Neural progenitor cell (in vitro differentiated cells): ENCODE measurements around the gene ZNF618. TPM values are rescaled to one million over a fixed set of nuclear protein-coding genes. Genes with fewer than 3 reads are reported as not detected.
A peak's percentile ranks its signal among the peaks of the same experiment; 100 is the strongest.

Source experiments
- DNase-seq: peaks from one replicate; pipeline ENCODE4 v3.0.0-alpha.2; 2016; ENCODE audit warnings: low spot score
- H2AFZ ChIP-seq: fragments of 200-600 bp; sonication (generic); replicated peaks from 2 replicates; pipeline ENCODE4 v1.6.1; 2016; ENCODE audit warnings: antibody characterized with exemption
- H3F3A ChIP-seq: fragments of 200-600 bp; sonication (generic); 2 replicates; pipeline ENCODE4 v1.6.1; 2016; ENCODE audit warnings: antibody characterized with exemption, low read depth
- H3K27ac ChIP-seq: fragments of 200-600 bp; sonication (generic); 2 replicates; pipeline ENCODE4 v1.5.1; 2016; ENCODE audit warnings: mild to moderate bottlenecking
- H3K27me3 ChIP-seq: fragments of 200-600 bp; sonication (generic); 2 replicates; pipeline ENCODE4 v1.6.1; 2016; ENCODE audit warnings: mild to moderate bottlenecking, moderate library complexity
- H3K36me3 ChIP-seq: fragments of 200-600 bp; sonication (generic); 2 replicates; pipeline ENCODE4 v1.5.1; 2016
- H3K4me1 ChIP-seq: fragments of 200-600 bp; sonication (generic); 2 replicates; pipeline ENCODE4 v1.6.1; 2016; ENCODE audit warnings: mixed run types
- H3K4me2 ChIP-seq: fragments of 200-600 bp; sonication (generic); 2 replicates; pipeline ENCODE4 v1.6.1; 2016
- H3K4me3 ChIP-seq: fragments of 200-600 bp; sonication (generic); 2 replicates; pipeline ENCODE4 v1.5.1; 2016
- H3K79me2 ChIP-seq: fragments of 200-600 bp; sonication (generic); 2 replicates; pipeline ENCODE4 v1.6.1; 2016; ENCODE audit warnings: low read depth
- H3K9ac ChIP-seq: fragments of 200-600 bp; sonication (generic); 2 replicates; pipeline ENCODE4 v1.6.1; 2016
- H3K9me3 ChIP-seq: fragments of 200-600 bp; sonication (generic); 2 replicates; pipeline ENCODE4 v1.5.1; 2016; ENCODE audit warnings: low read depth
- H4K20me1 ChIP-seq: fragments of 200-600 bp; sonication (generic); 2 replicates; pipeline ENCODE4 v1.6.1; 2016; ENCODE audit warnings: low read depth
- H3K27ac Mint-ChIP-seq: 3 replicates; pipeline ENCODE4 v1.8.0; 2021; ENCODE audit warnings: mixed read lengths
- H3K27me3 Mint-ChIP-seq: 2 replicates; pipeline ENCODE4 v1.8.0; 2022; ENCODE audit warnings: low read depth, mild to moderate bottlenecking, inconsistent platforms, moderate library complexity, mixed read lengths; ENCODE audit not compliant: insufficient read depth
- H3K36me3 Mint-ChIP-seq: 3 replicates; pipeline ENCODE4 v1.8.0; 2021; ENCODE audit warnings: mixed read lengths
- H3K4me1 Mint-ChIP-seq: 3 replicates; pipeline ENCODE4 v1.8.0; 2021; ENCODE audit warnings: mixed read lengths
- H3K4me3 Mint-ChIP-seq: 3 replicates; pipeline ENCODE4 v1.8.0; 2021; ENCODE audit warnings: mild to moderate bottlenecking, moderate library complexity, mixed read lengths
- H3K9me3 Mint-ChIP-seq: 3 replicates; pipeline ENCODE4 v1.8.0; 2020; ENCODE audit warnings: mixed read lengths
- EZH2 ChIP-seq: fragments of 200-600 bp; sonication (generic); IDR thresholded peaks from 2 replicates; pipeline ENCODE4 v1.6.1; 2017; ENCODE audit warnings: antibody characterized with exemption, mild to moderate bottlenecking, moderate library complexity
- EZH2phosphoT487 ChIP-seq: fragments of 200-600 bp; sonication (generic); IDR thresholded peaks from 2 replicates; pipeline ENCODE4 v1.6.1; 2017; ENCODE audit warnings: antibody characterized with exemption
- total RNA-seq: library from RNA; depleted of rRNA; stranded (reverse); fragments of >200 nt; gene quantifications from 2 replicates; pipeline ENCODE4 v1.2.3, GENCODE V29; 2015; ENCODE audit warnings: low replicate concordance
- TF ChIP-seq, protein P1 (sequence below): fragments of 200-600 bp; sonication (generic); IDR thresholded peaks from 2 replicates; pipeline ENCODE4 v1.5.1; 2017; ENCODE audit warnings: antibody characterized with exemption, mild to moderate bottlenecking

Gene ZNF618
- total RNA-seq, 1 donor from 2014 or later = 10.5 TPM

DNA sequence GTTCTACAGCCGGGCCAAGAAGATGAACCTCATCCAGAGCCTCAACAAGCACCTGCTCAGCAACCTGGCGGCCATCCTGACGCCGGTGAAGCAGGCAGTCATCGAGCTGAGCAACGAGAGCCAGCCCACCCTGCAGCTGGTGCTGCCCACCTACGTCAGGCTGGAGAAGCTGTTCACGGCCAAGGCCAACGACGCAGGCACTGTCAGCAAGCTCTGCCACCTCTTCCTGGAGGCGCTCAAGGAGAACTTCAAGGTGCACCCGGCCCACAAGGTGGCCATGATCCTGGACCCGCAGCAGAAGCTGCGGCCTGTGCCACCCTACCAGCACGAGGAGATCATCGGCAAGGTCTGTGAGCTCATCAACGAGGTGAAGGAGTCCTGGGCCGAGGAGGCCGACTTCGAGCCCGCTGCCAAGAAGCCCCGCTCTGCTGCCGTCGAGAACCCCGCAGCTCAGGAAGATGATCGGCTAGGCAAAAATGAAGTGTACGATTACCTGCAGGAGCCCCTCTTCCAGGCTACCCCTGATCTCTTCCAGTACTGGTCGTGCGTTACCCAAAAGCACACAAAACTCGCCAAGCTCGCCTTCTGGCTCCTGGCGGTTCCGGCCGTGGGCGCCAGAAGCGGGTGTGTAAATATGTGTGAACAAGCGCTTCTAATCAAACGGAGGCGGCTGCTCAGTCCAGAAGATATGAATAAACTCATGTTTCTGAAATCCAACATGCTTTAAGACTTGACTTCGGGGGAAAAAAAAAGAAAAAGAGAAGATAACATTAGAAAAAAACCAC is 173.5 kb downstream of the ZNF618 start:
- DNase-seq = no peak
- Histone ChIP-seq H4K20me1 (peaks cover 3% of the 10 kb centered on the region), H3K4me2 (no peak overlapping the region), H3K79me2 (no peaks in the 10 kb centered on the region), H3K36me3 (no peaks in the 10 kb centered on the region), H3K9me3 (no peaks in the 10 kb centered on the region), H3K27me3 (no peaks in the 10 kb centered on the region), H2AFZ (no peak overlapping the region), H3F3A (no peaks in the 10 kb centered on the region), H3K27ac (no peak overlapping the region), H3K9ac (no peak overlapping the region), H3K4me3 (no peak overlapping the region), H3K4me1 (no peaks in the 10 kb centered on the region)
- H3K4me3 Mint-ChIP-seq = no peak overlapping the region
- H3K4me1 Mint-ChIP-seq = peaks cover 8% of the 10 kb centered on the region
- peaks cover 2% of the 10 kb centered on the region for H3K9me3 Mint-ChIP-seq
- H3K27me3 Mint-ChIP-seq = no peaks in the 10 kb centered on the region
- peaks cover 59% of the 10 kb centered on the region for H3K36me3 Mint-ChIP-seq
- peak overlapping the region; percentile 33 for H3K27ac Mint-ChIP-seq
- TF ChIP-seq, protein P1, sequence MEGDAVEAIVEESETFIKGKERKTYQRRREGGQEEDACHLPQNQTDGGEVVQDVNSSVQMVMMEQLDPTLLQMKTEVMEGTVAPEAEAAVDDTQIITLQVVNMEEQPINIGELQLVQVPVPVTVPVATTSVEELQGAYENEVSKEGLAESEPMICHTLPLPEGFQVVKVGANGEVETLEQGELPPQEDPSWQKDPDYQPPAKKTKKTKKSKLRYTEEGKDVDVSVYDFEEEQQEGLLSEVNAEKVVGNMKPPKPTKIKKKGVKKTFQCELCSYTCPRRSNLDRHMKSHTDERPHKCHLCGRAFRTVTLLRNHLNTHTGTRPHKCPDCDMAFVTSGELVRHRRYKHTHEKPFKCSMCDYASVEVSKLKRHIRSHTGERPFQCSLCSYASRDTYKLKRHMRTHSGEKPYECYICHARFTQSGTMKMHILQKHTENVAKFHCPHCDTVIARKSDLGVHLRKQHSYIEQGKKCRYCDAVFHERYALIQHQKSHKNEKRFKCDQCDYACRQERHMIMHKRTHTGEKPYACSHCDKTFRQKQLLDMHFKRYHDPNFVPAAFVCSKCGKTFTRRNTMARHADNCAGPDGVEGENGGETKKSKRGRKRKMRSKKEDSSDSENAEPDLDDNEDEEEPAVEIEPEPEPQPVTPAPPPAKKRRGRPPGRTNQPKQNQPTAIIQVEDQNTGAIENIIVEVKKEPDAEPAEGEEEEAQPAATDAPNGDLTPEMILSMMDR = no peak
- TF ChIP-seq EZH2phosphoT487 (no peak), EZH2 (no peak)

DNA sequence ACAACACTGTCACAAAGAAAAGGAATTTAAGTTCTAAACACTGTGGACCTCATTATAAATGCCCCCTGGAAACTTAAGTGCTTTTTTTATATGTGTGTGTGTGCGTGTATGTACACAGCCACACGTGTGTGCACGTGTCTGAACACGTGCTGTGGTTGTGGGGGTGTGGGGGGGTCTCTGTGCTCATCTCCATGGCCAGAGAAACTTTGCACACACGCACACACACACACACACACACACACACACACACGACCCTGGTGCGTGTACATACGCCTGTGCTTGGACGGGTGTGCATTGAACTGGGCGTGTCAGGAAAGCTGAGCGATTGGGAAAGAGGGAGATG is 174.1 kb downstream of the ZNF618 start:
- Histone ChIP-seq H3F3A (no peaks in the 10 kb centered on the region), H3K9ac (no peak overlapping the region), H3K9me3 (no peaks in the 10 kb centered on the region), H3K4me1 (no peaks in the 10 kb centered on the region), H3K27ac (no peak overlapping the region), H4K20me1 (peaks cover 3% of the 10 kb centered on the region), H3K36me3 (no peaks in the 10 kb centered on the region), H3K4me3 (no peak overlapping the region), H2AFZ (no peak overlapping the region), H3K27me3 (no peaks in the 10 kb centered on the region), H3K4me2 (no peak overlapping the region), H3K79me2 (no peaks in the 10 kb centered on the region)
- Mint-ChIP-seq H3K9me3 (peaks cover 2% of the 10 kb centered on the region), H3K36me3 (peaks cover 57% of the 10 kb centered on the region), H3K27ac (no peak overlapping the region), H3K27me3 (no peaks in the 10 kb centered on the region), H3K4me3 (no peak overlapping the region), H3K4me1 (peaks cover 8% of the 10 kb centered on the region)
- TF ChIP-seq EZH2phosphoT487 = no peak
- DNase-seq = no peak

DNA sequence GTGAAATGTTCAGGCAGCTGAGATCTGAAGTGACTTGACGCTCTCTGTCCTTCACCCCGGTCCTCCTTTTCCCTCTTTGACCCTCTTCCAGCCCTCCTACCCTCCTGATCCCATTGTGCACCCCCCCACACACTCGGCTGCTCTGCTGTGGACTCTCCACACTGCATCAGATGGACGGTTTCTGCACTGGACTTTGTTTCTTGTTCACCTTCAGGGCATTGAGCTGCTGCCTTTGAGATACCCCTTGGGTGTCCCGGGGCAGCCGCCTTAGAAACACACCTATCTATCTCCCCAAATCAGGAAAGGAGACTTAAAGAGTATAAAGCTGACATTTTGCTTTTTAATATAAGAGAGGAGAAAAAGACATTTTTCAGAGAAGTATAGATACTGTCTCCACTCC is 174.5 kb downstream of the ZNF618 start:
- no peak overlapping the region for H3K27ac Mint-ChIP-seq
- no peak overlapping the region for H3K4me3 ChIP-seq
- H3K36me3 ChIP-seq = no peaks in the 10 kb centered on the region
- no peak for DNase-seq
- no peaks in the 10 kb centered on the region for H3F3A ChIP-seq
- H3K79me2 ChIP-seq = no peaks in the 10 kb centered on the region
- H3K4me1 Mint-ChIP-seq = peaks cover 8% of the 10 kb centered on the region
- H3K4me3 Mint-ChIP-seq = no peak overlapping the region
- no peaks in the 10 kb centered on the region for H3K4me1 ChIP-seq
- H3K27me3 Mint-ChIP-seq = no peaks in the 10 kb centered on the region
- H3K36me3 Mint-ChIP-seq = peaks cover 57% of the 10 kb centered on the region
- H3K27ac ChIP-seq = no peak overlapping the region
- H3K9me3 Mint-ChIP-seq = peaks cover 2% of the 10 kb centered on the region
- H3K9me3 ChIP-seq = no peaks in the 10 kb centered on the region
- TF ChIP-seq EZH2 (no peak), EZH2phosphoT487 (no peak)
- TF ChIP-seq, protein P1 = no peak
- no peaks in the 10 kb centered on the region for H3K27me3 ChIP-seq
- peaks cover 3% of the 10 kb centered on the region for H4K20me1 ChIP-seq
- H3K4me2 ChIP-seq = no peak overlapping the region
- H2AFZ ChIP-seq = no peak overlapping the region
- H3K9ac ChIP-seq = no peak overlapping the region

DNA sequence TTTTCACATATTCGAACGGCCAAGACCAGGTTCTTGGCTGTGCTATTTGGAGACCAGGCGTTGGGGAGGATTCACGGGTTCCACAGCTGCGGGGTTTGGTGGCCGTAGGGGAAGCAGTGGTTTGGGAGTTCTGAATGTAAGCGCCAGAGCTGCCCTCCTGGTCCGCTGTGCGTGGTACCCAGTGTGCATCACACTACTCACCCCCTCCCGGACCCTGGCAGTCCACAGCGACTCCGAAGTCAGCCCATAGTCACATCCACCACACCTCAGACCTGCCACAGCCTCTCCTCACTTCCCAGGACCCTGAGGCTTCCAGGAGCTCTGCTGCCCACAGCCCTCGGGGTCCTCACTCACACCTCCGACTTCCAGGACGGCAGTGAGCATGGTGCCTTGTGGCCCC is 175.2 kb downstream of the ZNF618 start:
- no peak overlapping the region for H3K4me2 ChIP-seq
- H3K9ac ChIP-seq = no peak overlapping the region
- H4K20me1 ChIP-seq = peaks cover 3% of the 10 kb centered on the region
- no peak for DNase-seq
- no peaks in the 10 kb centered on the region for H3K9me3 Mint-ChIP-seq
- H2AFZ ChIP-seq = no peak overlapping the region
- no peaks in the 10 kb centered on the region for H3K4me1 ChIP-seq
- no peaks in the 10 kb centered on the region for H3K9me3 ChIP-seq
- H3K79me2 ChIP-seq = no peaks in the 10 kb centered on the region
- no peak overlapping the region for H3K27ac Mint-ChIP-seq
- no peak overlapping the region for H3K4me3 Mint-ChIP-seq
- H3K27ac ChIP-seq = no peak overlapping the region
- H3K36me3 Mint-ChIP-seq = peaks cover 58% of the 10 kb centered on the region
- H3K27me3 ChIP-seq = no peaks in the 10 kb centered on the region
- H3K4me3 ChIP-seq = no peak overlapping the region
- H3K4me1 Mint-ChIP-seq = peaks cover 8% of the 10 kb centered on the region
- H3K36me3 ChIP-seq = no peaks in the 10 kb centered on the region
- TF ChIP-seq EZH2 = no peak
- no peak for TF ChIP-seq EZH2phosphoT487
- TF ChIP-seq, protein P1 = no peak
- H3K27me3 Mint-ChIP-seq = no peaks in the 10 kb centered on the region
- no peaks in the 10 kb centered on the region for H3F3A ChIP-seq
